ENCODE results near the gene PLA2G2E. TPM values are rescaled to one million over a fixed set of nuclear protein-coding genes. Genes with fewer than 3 reads are reported as not detected.

PLA2G2E gene
- total RNA-seq = not detected
- long read RNA-seq, donor 1 = 0 reads
- long read RNA-seq, donor 2 = 0 reads

GRCh38 chr1:19923137-19923952, at the start of gene PLA2G2E:
Gene PLA2G2E, minus strand, starts transcription at chr1:19923617. Its CDS starts 58 bp downstream, at chr1:19923559.
- intact Hi-C loops (cut with DNase I) = loop anchor here in 1 of 2 donors (5.0 kb wide), 1 partner anchor 229 kb away; no protein-coding TSS in a partner anchor
- DNase-seq (ENCODE audit: low spot score) = no peak

- DNase-seq (ENCODE audit: low spot score) = no peak
- intact Hi-C loops (cut with DNase I) = no loop called here
Observed at GRCh38 chr1:19971664-19972063, 48.2 kb upstream of the PLA2G2E start.

GRCh38 chr1:19969898-19970660, 46.7 kb upstream of the PLA2G2E start:
- intact Hi-C loops (cut with DNase I) = no loop called here
- no peak for DNase-seq (ENCODE audit: low spot score)

- intact Hi-C loops (cut with DNase I) = no loop called here
- peak; percentile 91 for DNase-seq (ENCODE audit: low spot score)
Observed at GRCh38 chr1:19967808-19968207, 44.4 kb upstream of the PLA2G2E start.

- intact Hi-C loops (cut with DNase I) = no loop called here
- no peak for DNase-seq (ENCODE audit: low spot score)
Observed at GRCh38 chr1:19964542-19964941, 41.1 kb upstream of the PLA2G2E start.

GRCh38 chr1:19963636-19964035, 40.2 kb upstream of the PLA2G2E start:
- intact Hi-C loops (cut with DNase I) = no loop called here
- no peak for DNase-seq (ENCODE audit: low spot score)

GRCh38 chr1:19960591-19960990, 37.2 kb upstream of the PLA2G2E start:
- no peak for DNase-seq (ENCODE audit: low spot score)
- intact Hi-C loops (cut with DNase I) = no loop called here

GRCh38 chr1:19957779-19958178, 34.4 kb upstream of the PLA2G2E start:
- no peak for DNase-seq (ENCODE audit: low spot score)
- intact Hi-C loops (cut with DNase I) = no loop called here

GRCh38 chr1:19955534-19956170, 32.2 kb upstream of the PLA2G2E start:
- intact Hi-C loops (cut with DNase I) = no loop called here
- no peak for DNase-seq (ENCODE audit: low spot score)

- intact Hi-C loops (cut with DNase I) = no loop called here
- no peak for DNase-seq (ENCODE audit: low spot score)
Observed at GRCh38 chr1:19954059-19954458, 30.6 kb upstream of the PLA2G2E start.

GRCh38 chr1:19949016-19949415, 25.6 kb upstream of the PLA2G2E start:
- DNase-seq (ENCODE audit: low spot score) = no peak
- intact Hi-C loops (cut with DNase I) = no loop called here

GRCh38 chr1:19946971-19947370, 23.6 kb upstream of the PLA2G2E start:
- intact Hi-C loops (cut with DNase I) = no loop called here

GRCh38 chr1:19946331-19946751, 22.9 kb upstream of the PLA2G2E start:
- DNase-seq (ENCODE audit: low spot score) = no peak
- intact Hi-C loops (cut with DNase I) = no loop called here

More at GRCh38 chr1:19946971-19947370, 23.6 kb upstream of the PLA2G2E start:
- no peak for DNase-seq (ENCODE audit: low spot score)

- intact Hi-C loops (cut with DNase I) = no loop called here
Observed at GRCh38 chr1:19945914-19946313, 22.5 kb upstream of the PLA2G2E start.

GRCh38 chr1:19942657-19943056, 19.2 kb upstream of the PLA2G2E start:
- intact Hi-C loops (cut with DNase I) = loop anchor here in 1 of 2 donors (2.0 kb wide), 1 partner anchor 56 kb away; no protein-coding TSS in a partner anchor

More at GRCh38 chr1:19945914-19946313, 22.5 kb upstream of the PLA2G2E start:
- DNase-seq (ENCODE audit: low spot score) = no peak

GRCh38 chr1:19942088-19942487, 18.7 kb upstream of the PLA2G2E start:
- no peak for DNase-seq (ENCODE audit: low spot score)
- intact Hi-C loops (cut with DNase I) = loop anchor here in 1 of 2 donors (2.0 kb wide), 1 partner anchor 55 kb away; no protein-coding TSS in a partner anchor

More at GRCh38 chr1:19942657-19943056, 19.2 kb upstream of the PLA2G2E start:
- no peak for DNase-seq (ENCODE audit: low spot score)

- intact Hi-C loops (cut with DNase I) = loop anchor here in 1 of 2 donors (2.0 kb wide), 1 partner anchor 64 kb away; no protein-coding TSS in a partner anchor
- DNase-seq (ENCODE audit: low spot score) = no peak
Observed at GRCh38 chr1:19941206-19941568, 17.8 kb upstream of the PLA2G2E start.

- intact Hi-C loops (cut with DNase I) = loop anchor here in 1 of 2 donors (2.0 kb wide), 1 partner anchor 64 kb away; no protein-coding TSS in a partner anchor
Observed at GRCh38 chr1:19940486-19941205, 17.2 kb upstream of the PLA2G2E start.

GRCh38 chr1:19938472-19938871, 15.1 kb upstream of the PLA2G2E start:
- DNase-seq (ENCODE audit: low spot score) = no peak
- intact Hi-C loops (cut with DNase I) = no loop called here

More at GRCh38 chr1:19940486-19941205, 17.2 kb upstream of the PLA2G2E start:
- no peak for DNase-seq (ENCODE audit: low spot score)

Measured in posterior vena cava (tissue), 2 donors.